WTC11 (cell line): Measurements from ENCODE around the gene DPY19L3. TPM values are rescaled to one million over a fixed set of nuclear protein-coding genes. Genes with fewer than 3 reads are reported as not detected.
A peak's percentile ranks its signal among the peaks of the same experiment; 100 is the strongest.
"Not testable (repeated sequence)": the region's sequence is repeated elsewhere in the genome, so short reads cannot be mapped to it uniquely, and the experiment has no call there.

ENCODE experiments used
- ATAC-seq: fragments of 200-7000 bp; cut with Tn5 transposase; 2 replicates; pipeline ENCODE4 v1.10.0; 2021; ENCODE audit warnings: mild to moderate bottlenecking, moderate library complexity
- CTCF ChIA-PET: fragments of 300-600 bp; sonication (Branson Sonifier 250); formaldehyde crosslinking; loops from one replicate; lab custom pipeline; 2021; ENCODE audit warnings: antibody characterized with exemption; lab: Charles Lee
- POLR2A ChIA-PET: fragments of 350-600 bp; sonication (Branson Sonifier 250); formaldehyde crosslinking; loops from one replicate; lab custom pipeline; 2021; ENCODE audit warnings: antibody characterized with exemption; lab: Charles Lee
- DNase-seq: peaks from one replicate; pipeline ENCODE4 v3.0.0; 2021; ENCODE audit warnings: low spot score
- H3K27ac Mint-ChIP-seq: 2 replicates; pipeline ENCODE4 v1.8.0; 2021; ENCODE audit warnings: mixed read lengths
- H3K27me3 Mint-ChIP-seq: 2 replicates; pipeline ENCODE4 v1.8.0; 2021; ENCODE audit warnings: low read depth, mild to moderate bottlenecking, moderate library complexity, mixed read lengths
- H3K36me3 Mint-ChIP-seq: 2 replicates; pipeline ENCODE4 v1.8.0; 2021; ENCODE audit warnings: mixed read lengths
- H3K4me1 Mint-ChIP-seq: 2 replicates; pipeline ENCODE4 v1.8.0; 2022; ENCODE audit warnings: mixed read lengths
- H3K4me3 Mint-ChIP-seq: 2 replicates; pipeline ENCODE4 v1.8.0; 2021; ENCODE audit warnings: mild to moderate bottlenecking, moderate library complexity, mixed read lengths
- H3K9me3 Mint-ChIP-seq: 2 replicates; pipeline ENCODE4 v1.8.0; 2021; ENCODE audit warnings: mixed read lengths
- FOXP1 ChIP-seq: sonication (generic); formaldehyde crosslinking; IDR thresholded peaks from 2 replicates; pipeline ENCODE4 v1.8.0; 2022; ENCODE audit warnings: missing genetic modification reagents, mild to moderate bottlenecking, moderate library complexity, borderline replicate concordance
- GABPB1 ChIP-seq: sonication (generic); formaldehyde crosslinking; IDR thresholded peaks from 2 replicates; pipeline ENCODE4 v1.8.1; 2023; ENCODE audit warnings: mild to moderate bottlenecking, missing genetic modification reagents
- IRF2 ChIP-seq: sonication (generic); formaldehyde crosslinking; IDR thresholded peaks from 2 replicates; pipeline ENCODE4 v1.8.0; 2022; ENCODE audit warnings: low read depth, missing genetic modification reagents, borderline replicate concordance
- JAZF1 ChIP-seq: fragments of 250-450 bp; sonication (Bioruptor Pico); IDR thresholded peaks from 2 replicates; pipeline ENCODE4 v1.9.0; 2021; ENCODE audit warnings: moderate library complexity, mild to moderate bottlenecking, inconsistent platforms
- MXD4 ChIP-seq: fragments of 250-450 bp; sonication (Bioruptor Pico); IDR thresholded peaks from 2 replicates; pipeline ENCODE4 v1.8.0; 2021; ENCODE audit warnings: mild to moderate bottlenecking, moderate library complexity, borderline replicate concordance
- RELA ChIP-seq: sonication (generic); formaldehyde crosslinking; IDR thresholded peaks from 2 replicates; pipeline ENCODE4 v1.8.1; 2022; ENCODE audit warnings: missing genetic modification reagents, mild to moderate bottlenecking, borderline replicate concordance
- ZNF263 ChIP-seq: sonication (generic); formaldehyde crosslinking; IDR thresholded peaks from 2 replicates; pipeline ENCODE4 v1.8.1; 2022; ENCODE audit warnings: low read depth, mild to moderate bottlenecking, moderate library complexity, missing genetic modification reagents
- total RNA-seq: library from RNA; stranded (reverse); gene quantifications from 3 replicates; pipeline ENCODE4 v1.2.3, GENCODE V29; 2021
- TF ChIP-seq, protein P1 (sequence below): sonication (generic); formaldehyde crosslinking; IDR thresholded peaks from 2 replicates; pipeline ENCODE4 v1.8.0; 2023; ENCODE audit warnings: missing genetic modification reagents
- TF ChIP-seq, protein P2 (sequence below): fragments of 200-600 bp; IDR thresholded peaks from 2 replicates; pipeline ENCODE4 v1.8.0; 2022; ENCODE audit warnings: antibody characterized with exemption
- TF ChIP-seq, protein P3 (sequence below): fragments of 250-450 bp; sonication (Bioruptor Pico); IDR thresholded peaks from 2 replicates; pipeline ENCODE4 v1.9.0; 2021; ENCODE audit warnings: mild to moderate bottlenecking
- TF ChIP-seq, protein P4 (sequence below): fragments of 250-450 bp; sonication (Bioruptor Pico); IDR thresholded peaks from 2 replicates; pipeline ENCODE4 v1.8.0; 2021; ENCODE audit warnings: mild to moderate bottlenecking
- TF ChIP-seq, protein P5 (sequence below): sonication (generic); formaldehyde crosslinking; IDR thresholded peaks from 2 replicates; pipeline ENCODE4 v1.8.1; 2023; ENCODE audit warnings: mild to moderate bottlenecking, missing genetic modification reagents, borderline replicate concordance
- TF ChIP-seq, protein P6 (sequence below): fragments of 250-450 bp; sonication (Bioruptor Pico); conservative IDR thresholded peaks from 2 replicates; pipeline ENCODE4 v1.9.0; 2021; ENCODE audit warnings: mild to moderate bottlenecking

The DPY19L3 gene
- total RNA-seq, 1 experiment from 2014 or later = 73.2 TPM

DNA sequence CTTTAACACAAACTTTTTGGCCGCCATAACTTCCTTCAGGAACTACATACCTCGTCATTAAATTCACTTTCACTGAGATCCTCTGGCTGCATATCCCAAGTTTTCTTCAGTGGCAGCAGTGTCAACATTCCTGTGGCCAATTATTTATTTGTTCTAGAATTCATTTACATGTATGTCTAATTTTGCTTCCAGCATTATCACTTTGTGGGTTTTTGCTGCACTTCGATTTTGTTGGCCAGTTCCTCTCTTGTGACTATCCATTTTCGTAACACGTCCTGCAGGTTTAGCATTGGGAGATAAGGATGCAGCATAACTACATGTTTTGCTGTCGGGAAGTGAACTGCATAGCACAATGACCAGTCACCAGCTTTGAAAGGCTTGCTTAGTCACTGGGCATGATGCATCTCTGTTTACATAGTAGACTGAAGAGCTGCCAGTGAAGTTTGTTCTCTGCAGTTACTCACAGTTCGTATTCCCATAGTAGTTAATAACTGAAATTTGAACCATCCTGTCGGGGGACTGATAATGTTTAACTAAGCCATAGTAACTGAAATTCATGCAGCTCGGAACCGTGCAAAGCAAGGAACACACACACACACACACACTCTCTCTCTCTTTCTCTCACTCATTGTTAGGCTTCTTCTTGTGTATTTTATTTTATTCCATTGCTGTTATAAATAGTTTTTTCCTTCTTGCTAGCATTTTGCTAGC lies 31.8 kb upstream of the DPY19L3 start:
- ATAC-seq = no peak
- Mint-ChIP-seq H3K36me3 (peaks cover 58% of the 10 kb centered on the region), H3K4me1 (no peaks in the 10 kb centered on the region), H3K4me3 (no peak overlapping the region), H3K9me3 (peaks cover 12% of the 10 kb centered on the region), H3K27ac (no peak overlapping the region)
- CTCF ChIA-PET = no interaction called here
- POLR2A ChIA-PET = no interaction called here
- no peak for DNase-seq
- TF ChIP-seq, protein P1, sequence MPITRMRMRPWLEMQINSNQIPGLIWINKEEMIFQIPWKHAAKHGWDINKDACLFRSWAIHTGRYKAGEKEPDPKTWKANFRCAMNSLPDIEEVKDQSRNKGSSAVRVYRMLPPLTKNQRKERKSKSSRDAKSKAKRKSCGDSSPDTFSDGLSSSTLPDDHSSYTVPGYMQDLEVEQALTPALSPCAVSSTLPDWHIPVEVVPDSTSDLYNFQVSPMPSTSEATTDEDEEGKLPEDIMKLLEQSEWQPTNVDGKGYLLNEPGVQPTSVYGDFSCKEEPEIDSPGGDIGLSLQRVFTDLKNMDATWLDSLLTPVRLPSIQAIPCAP = no peak
- peak; percentile 55 for TF ChIP-seq GABPB1
- TF ChIP-seq, all 79 proteins: peak for 1
- H3K27me3 Mint-ChIP-seq = no peaks in the 10 kb centered on the region

DNA sequence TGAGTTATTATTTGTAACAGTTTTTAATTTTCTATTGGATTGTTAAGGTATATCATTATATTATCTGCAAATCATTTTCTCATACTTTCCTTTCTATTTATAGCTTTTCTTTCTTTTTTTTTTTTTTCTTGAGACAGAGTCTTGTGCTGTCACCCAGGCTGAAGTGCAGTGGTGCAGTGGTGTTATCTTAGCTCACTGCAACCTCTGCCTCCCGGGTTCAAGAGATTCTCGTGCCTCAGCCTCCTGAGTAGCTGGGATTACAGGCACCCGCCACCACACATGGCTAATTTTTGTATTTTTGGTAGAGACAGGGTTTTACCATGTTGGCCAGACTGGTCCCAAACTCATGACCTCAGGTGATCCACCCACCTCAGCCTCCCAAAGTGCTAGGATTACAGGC lies 31.2 kb upstream of the DPY19L3 start:
- ChIA-PET POLR2A (interaction anchor here (0.6 kb wide), 1 partner anchor 11 kb away, joined by 5 read pairs; no protein-coding TSS in a partner anchor), CTCF (interaction anchor here (0.6 kb wide), 1 partner anchor 1484 kb away, joined by 3 read pairs; no protein-coding TSS in a partner anchor)
- ATAC-seq, H3K4me3 Mint-ChIP-seq, DNase-seq, H3K27ac Mint-ChIP-seq, H3K4me1 Mint-ChIP-seq, H3K27me3 Mint-ChIP-seq: not testable (repeated sequence)
- Mint-ChIP-seq H3K36me3 (peaks cover 62% of the 10 kb centered on the region), H3K9me3 (peaks cover 12% of the 10 kb centered on the region)

DNA sequence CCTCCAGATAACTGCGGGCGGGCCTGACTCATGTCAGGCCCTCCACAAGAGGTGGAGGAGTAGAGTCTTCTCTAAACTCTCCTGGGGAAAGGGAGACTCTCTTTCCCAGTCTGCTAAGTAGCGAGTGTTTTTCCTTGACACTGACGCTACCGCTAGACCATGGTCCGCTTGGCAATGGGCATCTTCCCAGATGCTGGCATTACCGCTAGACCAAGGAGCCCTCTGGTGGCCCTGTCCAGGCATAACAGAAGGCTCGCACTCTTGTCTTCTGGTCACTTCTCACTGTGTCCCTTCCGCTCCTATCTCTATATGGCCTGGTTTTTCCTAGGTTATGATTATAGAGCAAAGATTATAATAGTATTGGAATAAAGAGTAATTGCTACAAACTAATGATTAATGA lies 28.5 kb upstream of the DPY19L3 start:
- Mint-ChIP-seq H3K9me3 (peaks cover 12% of the 10 kb centered on the region), H3K36me3 (peaks cover 60% of the 10 kb centered on the region)
- H3K4me3 Mint-ChIP-seq, H3K27me3 Mint-ChIP-seq, POLR2A ChIA-PET, H3K4me1 Mint-ChIP-seq, ATAC-seq, H3K27ac Mint-ChIP-seq: not testable (repeated sequence)
- peak; percentile 51 for DNase-seq
- CTCF ChIA-PET = interaction anchor here (0.7 kb wide), 1 partner anchor 33 kb away, joined by 3 read pairs; no protein-coding TSS in a partner anchor
- TF ChIP-seq, protein P2, sequence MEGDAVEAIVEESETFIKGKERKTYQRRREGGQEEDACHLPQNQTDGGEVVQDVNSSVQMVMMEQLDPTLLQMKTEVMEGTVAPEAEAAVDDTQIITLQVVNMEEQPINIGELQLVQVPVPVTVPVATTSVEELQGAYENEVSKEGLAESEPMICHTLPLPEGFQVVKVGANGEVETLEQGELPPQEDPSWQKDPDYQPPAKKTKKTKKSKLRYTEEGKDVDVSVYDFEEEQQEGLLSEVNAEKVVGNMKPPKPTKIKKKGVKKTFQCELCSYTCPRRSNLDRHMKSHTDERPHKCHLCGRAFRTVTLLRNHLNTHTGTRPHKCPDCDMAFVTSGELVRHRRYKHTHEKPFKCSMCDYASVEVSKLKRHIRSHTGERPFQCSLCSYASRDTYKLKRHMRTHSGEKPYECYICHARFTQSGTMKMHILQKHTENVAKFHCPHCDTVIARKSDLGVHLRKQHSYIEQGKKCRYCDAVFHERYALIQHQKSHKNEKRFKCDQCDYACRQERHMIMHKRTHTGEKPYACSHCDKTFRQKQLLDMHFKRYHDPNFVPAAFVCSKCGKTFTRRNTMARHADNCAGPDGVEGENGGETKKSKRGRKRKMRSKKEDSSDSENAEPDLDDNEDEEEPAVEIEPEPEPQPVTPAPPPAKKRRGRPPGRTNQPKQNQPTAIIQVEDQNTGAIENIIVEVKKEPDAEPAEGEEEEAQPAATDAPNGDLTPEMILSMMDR = peak; percentile 62

DNA sequence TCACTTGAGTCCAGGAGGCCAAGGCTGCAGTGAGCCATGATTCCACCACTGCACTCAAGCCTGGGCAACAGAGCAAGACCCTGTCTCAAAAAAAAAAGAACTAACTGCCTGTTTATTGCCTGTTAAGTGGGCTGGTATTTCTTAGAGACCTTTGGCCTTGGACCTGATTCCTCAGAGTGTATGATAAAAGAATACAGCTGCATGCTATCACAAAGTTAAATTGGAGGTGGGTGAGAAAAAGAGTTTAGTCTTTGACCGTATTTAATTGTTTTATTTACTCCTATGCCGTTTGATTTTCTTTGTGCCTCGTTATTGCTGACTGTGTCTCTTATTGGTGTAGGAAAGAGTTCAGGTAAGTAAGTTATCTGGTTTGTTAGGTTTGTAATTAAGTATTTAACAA lies 25.3 kb upstream of the DPY19L3 start:
- H3K27ac Mint-ChIP-seq = no peak overlapping the region
- peaks cover 8% of the 10 kb centered on the region for H3K9me3 Mint-ChIP-seq
- no peak overlapping the region for H3K4me3 Mint-ChIP-seq
- ChIA-PET CTCF (no interaction called here), POLR2A (no interaction called here)
- no peak for ATAC-seq
- no peaks in the 10 kb centered on the region for H3K4me1 Mint-ChIP-seq
- H3K36me3 Mint-ChIP-seq = peaks cover 50% of the 10 kb centered on the region
- H3K27me3 Mint-ChIP-seq = no peaks in the 10 kb centered on the region
- no peak for DNase-seq
- TF ChIP-seq FOXP1 (CRISPR knock-in tag) = no peak
- TF ChIP-seq JAZF1 (CRISPR knock-in tag) = no peak
- TF ChIP-seq, protein P3, sequence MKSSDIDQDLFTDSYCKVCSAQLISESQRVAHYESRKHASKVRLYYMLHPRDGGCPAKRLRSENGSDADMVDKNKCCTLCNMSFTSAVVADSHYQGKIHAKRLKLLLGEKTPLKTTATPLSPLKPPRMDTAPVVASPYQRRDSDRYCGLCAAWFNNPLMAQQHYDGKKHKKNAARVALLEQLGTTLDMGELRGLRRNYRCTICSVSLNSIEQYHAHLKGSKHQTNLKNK = no peak
- no peak for TF ChIP-seq ZNF263 (CRISPR knock-in tag)
- TF ChIP-seq, protein P4, sequence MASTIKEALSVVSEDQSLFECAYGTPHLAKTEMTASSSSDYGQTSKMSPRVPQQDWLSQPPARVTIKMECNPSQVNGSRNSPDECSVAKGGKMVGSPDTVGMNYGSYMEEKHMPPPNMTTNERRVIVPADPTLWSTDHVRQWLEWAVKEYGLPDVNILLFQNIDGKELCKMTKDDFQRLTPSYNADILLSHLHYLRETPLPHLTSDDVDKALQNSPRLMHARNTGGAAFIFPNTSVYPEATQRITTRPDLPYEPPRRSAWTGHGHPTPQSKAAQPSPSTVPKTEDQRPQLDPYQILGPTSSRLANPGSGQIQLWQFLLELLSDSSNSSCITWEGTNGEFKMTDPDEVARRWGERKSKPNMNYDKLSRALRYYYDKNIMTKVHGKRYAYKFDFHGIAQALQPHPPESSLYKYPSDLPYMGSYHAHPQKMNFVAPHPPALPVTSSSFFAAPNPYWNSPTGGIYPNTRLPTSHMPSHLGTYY (CRISPR knock-in tag) = no peak
- TF ChIP-seq, protein P5, sequence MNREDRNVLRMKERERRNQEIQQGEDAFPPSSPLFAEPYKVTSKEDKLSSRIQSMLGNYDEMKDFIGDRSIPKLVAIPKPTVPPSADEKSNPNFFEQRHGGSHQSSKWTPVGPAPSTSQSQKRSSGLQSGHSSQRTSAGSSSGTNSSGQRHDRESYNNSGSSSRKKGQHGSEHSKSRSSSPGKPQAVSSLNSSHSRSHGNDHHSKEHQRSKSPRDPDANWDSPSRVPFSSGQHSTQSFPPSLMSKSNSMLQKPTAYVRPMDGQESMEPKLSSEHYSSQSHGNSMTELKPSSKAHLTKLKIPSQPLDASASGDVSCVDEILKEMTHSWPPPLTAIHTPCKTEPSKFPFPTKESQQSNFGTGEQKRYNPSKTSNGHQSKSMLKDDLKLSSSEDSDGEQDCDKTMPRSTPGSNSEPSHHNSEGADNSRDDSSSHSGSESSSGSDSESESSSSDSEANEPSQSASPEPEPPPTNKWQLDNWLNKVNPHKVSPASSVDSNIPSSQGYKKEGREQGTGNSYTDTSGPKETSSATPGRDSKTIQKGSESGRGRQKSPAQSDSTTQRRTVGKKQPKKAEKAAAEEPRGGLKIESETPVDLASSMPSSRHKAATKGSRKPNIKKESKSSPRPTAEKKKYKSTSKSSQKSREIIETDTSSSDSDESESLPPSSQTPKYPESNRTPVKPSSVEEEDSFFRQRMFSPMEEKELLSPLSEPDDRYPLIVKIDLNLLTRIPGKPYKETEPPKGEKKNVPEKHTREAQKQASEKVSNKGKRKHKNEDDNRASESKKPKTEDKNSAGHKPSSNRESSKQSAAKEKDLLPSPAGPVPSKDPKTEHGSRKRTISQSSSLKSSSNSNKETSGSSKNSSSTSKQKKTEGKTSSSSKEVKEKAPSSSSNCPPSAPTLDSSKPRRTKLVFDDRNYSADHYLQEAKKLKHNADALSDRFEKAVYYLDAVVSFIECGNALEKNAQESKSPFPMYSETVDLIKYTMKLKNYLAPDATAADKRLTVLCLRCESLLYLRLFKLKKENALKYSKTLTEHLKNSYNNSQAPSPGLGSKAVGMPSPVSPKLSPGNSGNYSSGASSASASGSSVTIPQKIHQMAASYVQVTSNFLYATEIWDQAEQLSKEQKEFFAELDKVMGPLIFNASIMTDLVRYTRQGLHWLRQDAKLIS (CRISPR knock-in tag) = no peak
- TF ChIP-seq IRF2 (CRISPR knock-in tag) = no peak
- TF ChIP-seq MXD4 (CRISPR knock-in tag) = no peak
- no peak for TF ChIP-seq RELA (CRISPR knock-in tag)
- TF ChIP-seq, protein P6, sequence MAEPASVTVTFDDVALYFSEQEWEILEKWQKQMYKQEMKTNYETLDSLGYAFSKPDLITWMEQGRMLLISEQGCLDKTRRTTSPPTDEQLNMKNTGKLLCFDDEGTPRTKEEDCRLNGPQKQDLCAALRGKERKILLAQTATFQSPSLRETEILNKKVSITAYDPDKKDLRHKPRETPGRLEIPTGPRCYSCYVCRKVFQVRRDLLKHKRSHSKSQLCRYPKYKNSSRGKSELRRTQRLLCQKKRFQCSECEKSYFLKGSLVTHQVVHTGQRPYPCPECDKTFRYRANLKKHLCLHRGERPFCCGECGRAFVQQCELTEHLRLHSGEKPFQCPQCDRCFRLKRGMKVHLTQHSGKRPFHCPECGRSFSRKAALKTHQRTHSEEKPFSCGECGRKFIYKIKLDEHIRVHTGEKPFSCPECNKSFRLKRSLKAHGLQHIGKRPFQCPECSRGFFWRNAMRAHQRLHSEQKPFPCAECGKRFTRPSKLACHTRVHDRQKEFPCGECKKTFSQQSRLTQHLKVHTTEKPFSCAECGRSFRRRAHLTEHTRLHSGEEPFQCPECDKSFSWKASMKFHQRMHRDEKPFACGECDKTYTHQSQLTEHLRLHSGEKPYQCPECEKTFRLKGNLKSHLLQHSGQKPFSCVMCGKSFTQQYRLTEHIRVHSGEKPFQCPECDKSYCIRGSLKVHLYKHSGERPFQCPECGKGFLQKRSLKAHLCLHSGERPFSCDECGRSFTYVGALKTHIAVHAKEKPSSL (CRISPR knock-in tag) = no peak
